Endothelial cell of umbilical vein (primary cell): ENCODE data around the gene CLK4. TPM values are rescaled to one million over a fixed set of nuclear protein-coding genes. Genes with fewer than 3 reads are reported as not detected.
A peak's percentile ranks its signal among the peaks of the same experiment; 100 is the strongest.

Experiments used
- BruUV-seq: library from RNA; stranded (reverse); fragments of 400-500 nt; replicated peaks from 2 replicates; lab custom pipeline; 2021; lab: Mats Ljungman, UMichigan
- CTCF ChIA-PET: fragments of 300-600, 350-600 bp; sonication (Branson Sonifier 250); formaldehyde crosslinking; loops from one replicate; lab custom pipeline; 2021; ENCODE audit warnings: antibody characterized with exemption, inconsistent platforms; lab: Charles Lee
- POLR2A ChIA-PET: fragments of 300-600, 350-600 bp; sonication (Branson Sonifier 250); formaldehyde crosslinking; loops from one replicate; lab custom pipeline; 2021; ENCODE audit warnings: antibody characterized with exemption, inconsistent platforms; lab: Charles Lee
- DNase-seq: peaks from one replicate; pipeline ENCODE4 v3.0.0-alpha.2; 2011; ENCODE audit warnings: low read depth, low spot score
- FAIRE-seq: peaks from 2 replicates; lab custom pipeline; 2011; peaks lifted over from hg19 to GRCh38; lab: Jason Lieb, UNC
- H2AFZ ChIP-seq: 2 replicates; pipeline ENCODE4 v1.6.0; 2012; ENCODE audit warnings: low read depth, low read length, control low read depth, inconsistent platforms
- H3K27ac ChIP-seq: 2 replicates; pipeline ENCODE4 v1.5.1; 2011; ENCODE audit warnings: low read depth, mild to moderate bottlenecking, control low read depth, low read length, moderate library complexity; ENCODE audit not compliant: insufficient read depth
- H3K27me3 ChIP-seq, 2 experiments: 2 replicates each; pipeline versions ENCODE4 v1.6.0 to v1.6.1; 2011; ENCODE audit warnings: low read length in 2 of 2, mixed read lengths in 1 of 2; ENCODE audit not compliant: control insufficient read depth in 2 of 2, insufficient read depth in 2 of 2
- H3K36me3 ChIP-seq, 2 experiments: 2 replicates in 1 of 2; 3 replicates in 1 of 2; pipeline ENCODE4 v1.5.1; 2011; ENCODE audit warnings: low read length in 2 of 2, mild to moderate bottlenecking in 1 of 2, moderate library complexity in 1 of 2; ENCODE audit not compliant: control insufficient read depth in 2 of 2, insufficient read depth in 2 of 2; ENCODE audit errors: extremely low read depth in 1 of 2
- H3K4me1 ChIP-seq: 3 replicates; pipeline ENCODE4 v1.5.1; 2011; ENCODE audit warnings: mild to moderate bottlenecking, low read length; ENCODE audit not compliant: control insufficient read depth, insufficient read depth; ENCODE audit errors: extremely low read depth
- H3K4me2 ChIP-seq: 2 replicates; pipeline ENCODE4 v1.6.1; 2011; ENCODE audit warnings: low read length, control low read depth, mixed read lengths; ENCODE audit not compliant: insufficient read depth
- H3K4me3 ChIP-seq, 3 experiments: fragments of 200-600 bp in 1 of 3; sonication (generic), shearing (Covaris generic) in 1 of 3; replicated peaks in 1 of 3; 2 replicates each; pipeline ENCODE4 v1.5.1; 2011 to 2016; ENCODE audit warnings: control low read depth in 3 of 3, low read length in 3 of 3, mild to moderate bottlenecking in 2 of 3, inconsistent platforms in 1 of 3, low read depth in 1 of 3, moderate library complexity in 1 of 3; ENCODE audit not compliant: insufficient read depth in 1 of 3
- H3K79me2 ChIP-seq: 2 replicates; pipeline ENCODE4 v1.6.0; 2012; ENCODE audit warnings: low read length, inconsistent platforms; ENCODE audit not compliant: control insufficient read depth, insufficient read depth
- H3K9ac ChIP-seq: replicated peaks from 2 replicates; pipeline ENCODE3; 2011; ENCODE audit warnings: low read length, control low read depth; ENCODE audit not compliant: insufficient read depth; ENCODE audit errors: extremely low read depth
- H3K9me1 ChIP-seq: replicated peaks from 3 replicates; pipeline ENCODE4 v1.6.0; 2011; ENCODE audit warnings: mild to moderate bottlenecking, low read length; ENCODE audit not compliant: control insufficient read depth, insufficient read depth; ENCODE audit errors: extremely low read depth
- H3K9me3 ChIP-seq: replicated peaks from 2 replicates; pipeline ENCODE4 v1.5.1; 2012; ENCODE audit warnings: low read length, inconsistent platforms; ENCODE audit not compliant: control insufficient read depth, insufficient read depth
- H4K20me1 ChIP-seq: replicated peaks from 2 replicates; pipeline ENCODE3; 2011; ENCODE audit warnings: mild to moderate bottlenecking, low read length; ENCODE audit not compliant: control insufficient read depth, insufficient read depth; ENCODE audit errors: extremely low read depth
- CTCF ChIP-seq, 2 donors: IDR thresholded peaks; 1 replicate in 1 of 2; 2 replicates in 1 of 2; pipeline ENCODE4 v1.5.1; 2011; ENCODE audit warnings: low read length in 2 of 2, mild to moderate bottlenecking in 2 of 2, moderate library complexity in 2 of 2, control low read depth in 1 of 2, inconsistent platforms in 1 of 2, low read depth in 1 of 2; ENCODE audit not compliant: insufficient read depth in 1 of 2; ENCODE audit errors: extremely low read depth in 1 of 2
- EZH2 ChIP-seq: IDR thresholded peaks from 2 replicates; pipeline ENCODE4 v1.6.1; 2012; ENCODE audit warnings: borderline replicate concordance, low read depth, mild to moderate bottlenecking, moderate library complexity, low read length, inconsistent platforms; ENCODE audit not compliant: severe bottlenecking
- FOS ChIP-seq: IDR thresholded peaks from 2 replicates; pipeline ENCODE4 v1.6.1; 2011; ENCODE audit warnings: mild to moderate bottlenecking, low read length, moderate library complexity, borderline replicate concordance; ENCODE audit not compliant: insufficient read depth
- GATA2 ChIP-seq: IDR thresholded peaks from 2 replicates; pipeline ENCODE4 v1.7.0; 2011; ENCODE audit warnings: low read depth, mild to moderate bottlenecking, moderate library complexity, mixed read lengths, low read length; ENCODE audit not compliant: insufficient read length, insufficient read depth
- JUN ChIP-seq: IDR thresholded peaks from 2 replicates; pipeline ENCODE4 v1.6.1; 2011; ENCODE audit warnings: borderline replicate concordance, low read depth; ENCODE audit not compliant: insufficient read length, insufficient read depth
- MYC ChIP-seq: IDR thresholded peaks from one replicate; pipeline ENCODE4 v1.6.1; 2011; ENCODE audit warnings: mild to moderate bottlenecking, low read depth, low read length
- POLR2A ChIP-seq: IDR thresholded peaks from 2 replicates; pipeline ENCODE4 v1.6.1; 2012; ENCODE audit warnings: low read depth, mild to moderate bottlenecking, control low read depth, low read length
- POLR2AphosphoS5 ChIP-seq: IDR thresholded peaks from 2 replicates; pipeline ENCODE4 v1.6.1; 2012; ENCODE audit warnings: low read depth, mild to moderate bottlenecking, control low read depth, low read length, moderate library complexity; ENCODE audit not compliant: insufficient read depth
- dilution Hi-C: fragments of 300-500 bp; cut with MboI; formaldehyde crosslinking; loops from one replicate; pipeline ENCODE4 v1.15.0; 2019; ENCODE audit warnings: low sequenced_read_pairs; ENCODE audit not compliant: extremely low pct_ligation_motif_present
- intact Hi-C: fragments of 100-400 bp; cut with micrococcal nuclease; formaldehyde crosslinking; loops from one replicate; pipeline ENCODE4 v1.10.0; 2022
- polyA plus RNA-seq, 4 experiments: library from polyadenylated mRNA; depleted of rRNA in 3 of 4; stranded (reverse) in 3 of 4; unstranded in 1 of 4; fragments of >200 nt; gene quantifications; 2 replicates each; pipeline versions ENCODE4 v1.2.1 to v1.2.3, GENCODE V29; 2011 to 2012; ENCODE audit warnings: missing spikeins in 1 of 4
- total RNA-seq: library from RNA; stranded (reverse); gene quantifications from 2 replicates; pipeline ENCODE4 v1.2.3, GENCODE V29; 2021
- TF ChIP-seq, protein P1 (sequence below): IDR thresholded peaks from 2 replicates; pipeline ENCODE4 v1.6.1; 2011; ENCODE audit not compliant: insufficient read depth, insufficient read length

The CLK4 gene
- total and polyA plus RNA-seq, 2 donors (not counting 3 experiments of a cell fraction or from before 2014, with no cell fraction given) = 7.0 to 19.2 TPM

- no peak for DNase-seq
- H3K9me3 ChIP-seq = no peaks in the 10 kb centered on the region
- peak overlapping the region; percentile 98 for H3K4me2 ChIP-seq
- POLR2A ChIA-PET = interaction anchor here (0.6 kb wide), 2 partner anchors 398 to 1036 kb away, joined by 3 read pairs; no protein-coding TSS in a partner anchor
- CTCF ChIA-PET = interaction anchor here (0.7 to 1.8 kb wide), 4 partner anchors 14 to 868 kb away, joined by 3 to 6 read pairs (median 5); partner anchors contain the start of gene ZNF354A
- no peaks in the 10 kb centered on the region for H4K20me1 ChIP-seq
- H3K9me1 ChIP-seq = no peaks in the 10 kb centered on the region
- TF ChIP-seq POLR2AphosphoS5 (no peak), JUN (no peak), POLR2A (no peak), GATA2 (no peak), FOS (no peak), MYC (no peak), EZH2 (no peak), CTCF (IDR thresholded peaks at IDR 0.05; ENCODE audit: extremely low read depth in 1 of 2, insufficient read depth in 1 of 2, low read depth in 1 of 2, low read length in 2 of 2) (no peak)
- TF ChIP-seq, protein P1, sequence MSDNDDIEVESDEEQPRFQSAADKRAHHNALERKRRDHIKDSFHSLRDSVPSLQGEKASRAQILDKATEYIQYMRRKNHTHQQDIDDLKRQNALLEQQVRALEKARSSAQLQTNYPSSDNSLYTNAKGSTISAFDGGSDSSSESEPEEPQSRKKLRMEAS = no peak
- peak overlapping the region; percentile 92 for H3K9ac ChIP-seq
- peak overlapping the region; percentile 90 to 97 (median 93) for H3K4me3 ChIP-seq
- peaks cover 1 to 6% of the 10 kb centered on the region in 2 experiments for H3K36me3 ChIP-seq
- peak overlapping the region; percentile 61 for H3K27ac ChIP-seq
- BruUV-seq = no TSS peak
- FAIRE-seq = no peak
- intact Hi-C loops (loop anchor here (1.0 to 10.0 kb wide), 7 partner anchors 104 to 926 kb away; partner anchors contain the start of genes RUFY1, ZNF354A, ZNF354B and ZNF879), dilution Hi-C loops (no loop called here)
- peaks cover 9% of the 10 kb centered on the region for H3K4me1 ChIP-seq
- H2AFZ ChIP-seq = peak overlapping the region; percentile 91
- peaks cover 41% of the 10 kb centered on the region for H3K79me2 ChIP-seq
- no peaks in the 10 kb centered on the region for H3K27me3 ChIP-seq
These were observed 969 bp downstream of the CLK4 start for GRCh38 chr5:178625679-178626483.
